ENCODE data around the gene UNC45B.
"Not testable (repeated sequence)": the region's sequence is repeated elsewhere in the genome, so short reads cannot be mapped to it uniquely, and the experiment has no call there.

DNA sequence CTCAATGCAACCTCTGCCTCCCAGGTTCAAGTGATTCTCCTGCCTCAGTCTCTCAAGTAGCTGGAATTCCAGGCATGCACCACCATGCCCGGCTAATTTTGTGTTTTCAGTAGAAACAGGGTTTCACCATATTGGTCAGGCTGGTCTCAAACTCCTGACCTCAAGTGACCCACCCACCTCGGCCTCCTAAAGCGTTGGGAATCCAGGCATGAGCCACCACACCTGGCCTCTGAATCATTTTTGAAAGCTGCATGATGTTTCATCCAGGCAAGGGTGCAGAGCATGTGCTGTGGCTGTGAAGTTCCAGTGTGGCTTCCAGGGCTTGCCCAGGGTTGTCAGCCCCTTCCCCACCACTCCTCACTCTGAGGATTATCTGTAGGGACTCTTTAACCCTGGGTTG is 24.7 kb downstream of the UNC45B start:
- not testable (repeated sequence) for TF ChIP-seq EZH2 (IDR thresholded peaks at IDR 0.05; ENCODE audit: borderline replicate concordance, low read length)
- TF ChIP-seq, protein P1, sequence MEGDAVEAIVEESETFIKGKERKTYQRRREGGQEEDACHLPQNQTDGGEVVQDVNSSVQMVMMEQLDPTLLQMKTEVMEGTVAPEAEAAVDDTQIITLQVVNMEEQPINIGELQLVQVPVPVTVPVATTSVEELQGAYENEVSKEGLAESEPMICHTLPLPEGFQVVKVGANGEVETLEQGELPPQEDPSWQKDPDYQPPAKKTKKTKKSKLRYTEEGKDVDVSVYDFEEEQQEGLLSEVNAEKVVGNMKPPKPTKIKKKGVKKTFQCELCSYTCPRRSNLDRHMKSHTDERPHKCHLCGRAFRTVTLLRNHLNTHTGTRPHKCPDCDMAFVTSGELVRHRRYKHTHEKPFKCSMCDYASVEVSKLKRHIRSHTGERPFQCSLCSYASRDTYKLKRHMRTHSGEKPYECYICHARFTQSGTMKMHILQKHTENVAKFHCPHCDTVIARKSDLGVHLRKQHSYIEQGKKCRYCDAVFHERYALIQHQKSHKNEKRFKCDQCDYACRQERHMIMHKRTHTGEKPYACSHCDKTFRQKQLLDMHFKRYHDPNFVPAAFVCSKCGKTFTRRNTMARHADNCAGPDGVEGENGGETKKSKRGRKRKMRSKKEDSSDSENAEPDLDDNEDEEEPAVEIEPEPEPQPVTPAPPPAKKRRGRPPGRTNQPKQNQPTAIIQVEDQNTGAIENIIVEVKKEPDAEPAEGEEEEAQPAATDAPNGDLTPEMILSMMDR (IDR thresholded peaks at IDR 0.05; ENCODE audit: low read length): not testable (repeated sequence)

All from OCI-LY1 (cell line).